ENCODE results near the gene KPNA1. TPM values are rescaled to one million over a fixed set of nuclear protein-coding genes. Genes with fewer than 3 reads are reported as not detected.

Gene KPNA1
- total RNA-seq, 1 experiment from 2014 or later: 58.8 TPM

- TF ChIP-seq ZNF532 (CRISPR knock-in tag; IDR thresholded peaks at IDR 0.05; ENCODE audit: borderline replicate concordance) (no peak), RORB (CRISPR knock-in tag; IDR thresholded peaks at IDR 0.05) (no peak), PRDM15 (CRISPR knock-in tag; IDR thresholded peaks at IDR 0.05) (no peak), TP53 (CRISPR knock-in tag; IDR thresholded peaks at IDR 0.05) (no peak), MAX (CRISPR knock-in tag; IDR thresholded peaks at IDR 0.05) (no peak), MXD4 (CRISPR knock-in tag; IDR thresholded peaks at IDR 0.05; ENCODE audit: borderline replicate concordance) (no peak), ATF1 (CRISPR knock-in tag; IDR thresholded peaks at IDR 0.05) (no peak)
Observed at GRCh38 chr3:122559906-122560305, 45.2 kb upstream of the KPNA1 start (continued).

- no peak for TF ChIP-seq EMX1 (CRISPR knock-in tag; IDR thresholded peaks at IDR 0.05)
- no peak for TF ChIP-seq GABPB1 (CRISPR knock-in tag; IDR thresholded peaks at IDR 0.05)
- no peak for TF ChIP-seq TEAD4 (CRISPR knock-in tag; IDR thresholded peaks at IDR 0.05)
- TF ChIP-seq FOXP1 (CRISPR knock-in tag; IDR thresholded peaks at IDR 0.05; ENCODE audit: borderline replicate concordance): no peak
- TF ChIP-seq ELF4 (CRISPR knock-in tag; IDR thresholded peaks at IDR 0.05; ENCODE audit: low read depth): no peak
- TF ChIP-seq JAZF1 (CRISPR knock-in tag; IDR thresholded peaks at IDR 0.05): no peak
- TF ChIP-seq JUN (CRISPR knock-in tag; IDR thresholded peaks at IDR 0.05): no peak
- no peak for TF ChIP-seq TCF7 (CRISPR knock-in tag; IDR thresholded peaks at IDR 0.05; ENCODE audit: low read depth)
- TF ChIP-seq IRF1 (CRISPR knock-in tag; IDR thresholded peaks at IDR 0.05): no peak
- TF ChIP-seq ERG (CRISPR knock-in tag; IDR thresholded peaks at IDR 0.05): no peak
- TF ChIP-seq CBFB (CRISPR knock-in tag; IDR thresholded peaks at IDR 0.05; ENCODE audit: low read depth): no peak
- no peak for TF ChIP-seq ZMAT4 (CRISPR knock-in tag; IDR thresholded peaks at IDR 0.05)
- no peak for TF ChIP-seq FOXJ3 (CRISPR knock-in tag; IDR thresholded peaks at IDR 0.05; ENCODE audit: borderline replicate concordance)
- TF ChIP-seq ATF2 (CRISPR knock-in tag; IDR thresholded peaks at IDR 0.05; ENCODE audit: borderline replicate concordance, low read depth): no peak
- Mint-ChIP-seq H3K9me3 (no peaks in the 10 kb centered on the region), H3K4me1 (peaks cover 25% of the 10 kb centered on the region), H3K27me3 (ENCODE audit: low read depth) (no peaks in the 10 kb centered on the region), H3K36me3 (no peaks in the 10 kb centered on the region), H3K4me3 (no peak overlapping the region), H3K27ac (no peak overlapping the region)
- ChIA-PET CTCF (interaction anchor here (1.8 to 2.4 kb wide), 3 partner anchors 102 to 165 kb away, joined by 4 to 17 read pairs (median 10); partner anchors contain the start of gene PARP14), POLR2A (no interaction called here)
- DNase-seq (ENCODE audit: low spot score) (no peak), ATAC-seq (no peak)
Observed at GRCh38 chr3:122558605-122559004, 43.9 kb upstream of the KPNA1 start.

Measured in WTC11 (cell line).